ENCODE measurements around the gene IPO5. TPM values are rescaled to one million over a fixed set of nuclear protein-coding genes. Genes with fewer than 3 reads are reported as not detected.

The IPO5 gene
- total RNA-seq, 1 experiment from 2014 or later, result 126 TPM

DNA sequence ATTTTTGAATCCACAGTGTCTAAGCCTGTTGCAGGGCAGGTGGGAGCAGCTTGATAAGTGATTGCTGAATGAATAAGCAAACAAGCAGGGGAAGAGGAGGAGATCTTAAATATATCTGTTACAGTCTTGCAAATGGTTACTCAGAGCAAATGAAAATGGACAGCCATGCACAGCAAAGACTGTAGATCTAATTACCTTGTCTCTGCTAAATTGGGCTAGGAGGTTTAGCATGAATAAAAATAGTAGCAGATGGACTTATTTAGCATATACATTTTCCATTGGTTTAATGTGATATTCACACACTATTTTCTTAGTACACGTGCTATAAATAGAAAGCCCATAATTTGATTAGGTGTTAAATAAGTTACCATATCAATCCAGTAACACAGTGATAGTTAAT lies 116.5 kb downstream of the IPO5 start:
- intact Hi-C loops (cut with micrococcal nuclease; ENCODE audit: unreplicated experiment), result no loop called here
- no peaks in the 10 kb centered on the region for H3K36me3 ChIP-seq (ENCODE audit: low read depth)
- H3K4me1 ChIP-seq (replicated peaks; ENCODE audit: insufficient read depth), result no peaks in the 10 kb centered on the region
- ChIA-PET CTCF (no interaction called here), POLR2A (ENCODE audit: unreplicated experiment) (no interaction called here)
- no peaks in the 10 kb centered on the region for H3K9me2 ChIP-seq (ENCODE audit: insufficient read depth)
- H3K27me3 ChIP-seq (ENCODE audit: insufficient read depth, low read depth), result no peaks in the 10 kb centered on the region
- H3K4me2 ChIP-seq, result no peak overlapping the region
- no peak for DNase-seq
- H3K4me3 ChIP-seq, result no peak overlapping the region
- H3K79me2 ChIP-seq (ENCODE audit: low read depth), result no peaks in the 10 kb centered on the region
- no peak for TF ChIP-seq EZH2 (IDR thresholded peaks at IDR 0.05; ENCODE audit: low read depth)
- TF ChIP-seq CTCF (conservative IDR thresholded peaks at IDR 0.05), result no peak
- no peak overlapping the region for H3K27ac ChIP-seq
- no TSS peak for BruUV-seq (replicated peaks)
- H3K9me3 ChIP-seq (ENCODE audit: insufficient read depth, low read depth), result no peaks in the 10 kb centered on the region
- no peaks in the 10 kb centered on the region for H4K20me1 ChIP-seq (ENCODE audit: insufficient read depth)
- H2AFZ ChIP-seq, result no peak overlapping the region
- H3F3A ChIP-seq (ENCODE audit: insufficient read depth, low read depth), result no peaks in the 10 kb centered on the region

- H3K27me3 ChIP-seq (ENCODE audit: insufficient read depth, low read depth), result no peaks in the 10 kb centered on the region
- no peak overlapping the region for H3K4me2 ChIP-seq
- ChIA-PET POLR2A (ENCODE audit: unreplicated experiment) (no interaction called here), CTCF (no interaction called here)
- no peak overlapping the region for H3K4me3 ChIP-seq
- H3K4me1 ChIP-seq (replicated peaks; ENCODE audit: insufficient read depth), result no peaks in the 10 kb centered on the region
- no peaks in the 10 kb centered on the region for H3K9me3 ChIP-seq (ENCODE audit: insufficient read depth, low read depth)
- H3K36me3 ChIP-seq (ENCODE audit: low read depth), result no peaks in the 10 kb centered on the region
- H2AFZ ChIP-seq, result no peak overlapping the region
- H3K9me2 ChIP-seq (ENCODE audit: insufficient read depth), result no peaks in the 10 kb centered on the region
- no peak for DNase-seq
- H3F3A ChIP-seq (ENCODE audit: insufficient read depth, low read depth), result no peaks in the 10 kb centered on the region
- no TSS peak for BruUV-seq (replicated peaks)
- no peak overlapping the region for H3K27ac ChIP-seq
- no peaks in the 10 kb centered on the region for H3K79me2 ChIP-seq (ENCODE audit: low read depth)
- no peaks in the 10 kb centered on the region for H4K20me1 ChIP-seq (ENCODE audit: insufficient read depth)
- TF ChIP-seq CTCF (conservative IDR thresholded peaks at IDR 0.05), result no peak
- TF ChIP-seq EZH2 (IDR thresholded peaks at IDR 0.05; ENCODE audit: low read depth), result no peak
- intact Hi-C loops (cut with micrococcal nuclease; ENCODE audit: unreplicated experiment), result no loop called here
Observed at GRCh38 chr13:98071316-98071715, 117.8 kb downstream of the IPO5 start.

GRCh38 chr13:98072476-98072875 lies 119.0 kb downstream of the IPO5 start:
- TF ChIP-seq EZH2 (IDR thresholded peaks at IDR 0.05; ENCODE audit: low read depth) (no peak), CTCF (conservative IDR thresholded peaks at IDR 0.05) (no peak)
- Histone ChIP-seq H3K9me3 (ENCODE audit: insufficient read depth, low read depth) (no peaks in the 10 kb centered on the region), H3K4me3 (no peak overlapping the region), H2AFZ (no peak overlapping the region), H3K27me3 (ENCODE audit: insufficient read depth, low read depth) (no peaks in the 10 kb centered on the region), H3K36me3 (ENCODE audit: low read depth) (no peaks in the 10 kb centered on the region), H3K79me2 (ENCODE audit: low read depth) (no peaks in the 10 kb centered on the region), H3K9me2 (ENCODE audit: insufficient read depth) (no peaks in the 10 kb centered on the region), H3K4me1 (replicated peaks; ENCODE audit: insufficient read depth) (no peaks in the 10 kb centered on the region), H3K4me2 (no peak overlapping the region), H4K20me1 (ENCODE audit: insufficient read depth) (no peaks in the 10 kb centered on the region), H3K27ac (no peak overlapping the region), H3F3A (ENCODE audit: insufficient read depth, low read depth) (no peaks in the 10 kb centered on the region)
- CTCF ChIA-PET, result no interaction called here
- no TSS peak for BruUV-seq (replicated peaks)
- POLR2A ChIA-PET (ENCODE audit: unreplicated experiment), result no interaction called here
- intact Hi-C loops (cut with micrococcal nuclease; ENCODE audit: unreplicated experiment), result no loop called here
- no peak for DNase-seq

Other genes with a start within 250 kb of the IPO5 start
- 40.1 and 62.1 TPM in 2 replicates for gene FARP1, start 189.4 kb downstream of the IPO5 start, total RNA-seq (2021)
- not detected in 2 replicates for gene RNF113B, start 223.6 kb downstream of the IPO5 start, total RNA-seq (2021)